ENCODE data around the gene SLC5A6. TPM values are rescaled to one million over a fixed set of nuclear protein-coding genes. Genes with fewer than 3 reads are reported as not detected.
A peak's percentile ranks its signal among the peaks of the same experiment; 100 is the strongest.

SLC5A6 gene
- total and polyA plus RNA-seq, 2 of the 8 experiments (the other 6 are each of a cell fraction or from before 2014, with no cell fraction given), result 118 to 183 TPM

- Histone ChIP-seq H3K9ac (replicated peaks in 1 of 4; ENCODE audit: extremely low read depth in 1 of 4, low read depth in 3 of 4, low read length in 3 of 4) (peak within 1 kb of the TSS; percentile 96 to 99 (median 97)), H3K4me3 (ENCODE audit: extremely low read depth in 1 of 4, insufficient read depth in 2 of 4, low read depth in 3 of 4, low read length in 4 of 4) (peak within 1 kb of the TSS; percentile 78 to 88 (median 82)), H3K79me2 (ENCODE audit: control insufficient read depth in 1 of 2, insufficient read depth in 2 of 2, low read length in 2 of 2) (peaks cover 7 to 29% of the 10 kb centered on the region in 2 experiments), H3K56ac (replicated peaks; ENCODE audit: insufficient read length, low read depth, low read length) (peak within 1 kb of the TSS; percentile 93), H3K79me1 (ENCODE audit: low read depth, low read length) (peaks cover 3% of the 10 kb centered on the region; the same call in 1 of the 2 replicates), H3K4me2 (ENCODE audit: insufficient read depth in 1 of 2, low read depth in 2 of 2, low read length in 2 of 2) (peak within 1 kb of the TSS; percentile 86 to 96), H3K23me2 (ENCODE audit: low read depth, low read length) (peaks cover 9% of the 10 kb centered on the region), H3K23ac (ENCODE audit: insufficient read length) (no peak within 1 kb of the TSS), H2BK120ac (replicated peaks; ENCODE audit: low read depth, low read length) (no peak within 1 kb of the TSS), H4K20me1 (replicated peaks in 1 of 2; ENCODE audit: control insufficient read depth in 1 of 2, insufficient read depth in 2 of 2, low read length in 2 of 2) (peaks cover 0 to 2% of the 10 kb centered on the region in 2 experiments), H4K8ac (ENCODE audit: extremely low read depth, insufficient read depth, low read length) (peak within 1 kb of the TSS; percentile 100), H4K5ac (ENCODE audit: insufficient read length, low read depth, low read length) (peak within 1 kb of the TSS; percentile 79), H2BK15ac (ENCODE audit: low read length) (no peak within 1 kb of the TSS), H3K9me3 (ENCODE audit: insufficient read depth in 2 of 2, low read depth in 1 of 2, low read length in 1 of 2) (no peaks in the 10 kb centered on the region), H4K91ac (replicated peaks; ENCODE audit: insufficient read length, low read length) (peak within 1 kb of the TSS; percentile 96), H3K4me1 (replicated peaks in 1 of 4; ENCODE audit: control insufficient read depth in 3 of 4, insufficient read depth in 4 of 4, low read length in 3 of 4) (peaks cover 0 to 9% (median 5%) of the 10 kb centered on the region in 4 experiments; a peak in 6 of 7 replicates), H2BK20ac (ENCODE audit: low read length) (0 out of 2 replicates have a peak within 1 kb of the TSS, but pooled peaks have one; percentile 72), H3K18ac (ENCODE audit: extremely low read depth, low read length) (peak within 1 kb of the TSS; percentile 39), H3K27ac (ENCODE audit: low read depth, low read length) (peak within 1 kb of the TSS; percentile 95), H3K4ac (replicated peaks; ENCODE audit: insufficient read length, low read depth, low read length) (peak within 1 kb of the TSS; percentile 96), H2BK5ac (ENCODE audit: low read depth, low read length) (peak within 1 kb of the TSS; percentile 96), H3K36me3 (ENCODE audit: control insufficient read depth in 2 of 4, insufficient read depth in 4 of 4, low read length in 3 of 4) (peaks cover 23 to 59% (median 37%) of the 10 kb centered on the region in 4 experiments), H3K14ac (ENCODE audit: insufficient read length) (no peak within 1 kb of the TSS), H2AFZ (ENCODE audit: low read length) (no peak within 1 kb of the TSS), H3K27me3 (replicated peaks in 1 of 4; ENCODE audit: control insufficient read depth in 3 of 4, extremely low read depth in 1 of 4, insufficient read depth in 3 of 4, low read length in 3 of 4) (no peaks in the 10 kb centered on the region), H2BK12ac (ENCODE audit: low read depth, low read length) (peak within 1 kb of the TSS; percentile 99; the same call in 1 of the 2 replicates), H2AK5ac (ENCODE audit: low read depth, low read length) (peak within 1 kb of the TSS; percentile 97; the same call in 1 of the 2 replicates)
- no peak for FAIRE-seq
- CTCF ChIA-PET (ENCODE audit: partially characterized antibody), result interaction anchor here (0.6 to 1.8 kb wide), 7 partner anchors 48 to 136 kb away, joined by 3 to 5 read pairs (median 4); no protein-coding TSS in a partner anchor
- WGBS, 2 experiments (ENCODE audit: extremely low coverage in 1 of 2, insufficient coverage in 1 of 2, insufficient read length in 1 of 2, insufficient replicate concordance in 2 of 2, low coverage in 1 of 2, low lambda C conversion rate in 2 of 2, missing lambda C conversion rate in 1 of 2), result 3% methylated on average over 62 of the region's 72 CpGs; no CpG with 5 or more reads in 1 of the 2 experiments
- POLR2A ChIA-PET (ENCODE audit: partially characterized antibody), result interaction anchor here (0.5 to 29.6 kb wide), 33 partner anchors 9 to 262 kb away, joined by 3 to 835 read pairs (median 4); partner anchors contain the start of genes EMILIN1, GTF3C2, OST4 and PREB
- peak; percentile 73 to 91 for DNase-seq (ENCODE audit: low read depth in 1 of 2, low spot score in 2 of 2)
- peak; percentile 58; the same call in 1 of the 2 replicates for TF ChIP-seq GTF2F1 (IDR thresholded peaks at IDR 0.05; ENCODE audit: borderline replicate concordance, low read depth, low read length)
- no peak for TF ChIP-seq TCF12 (IDR thresholded peaks at IDR 0.05; ENCODE audit: low read depth, low read length)
- no peak for TF ChIP-seq HDAC6 (IDR thresholded peaks at IDR 0.05; ENCODE audit: low read depth, low read length)
- 0 out of 2 replicates have a peak, but pooled peaks have one; percentile 1 for TF ChIP-seq SRF (IDR thresholded peaks at IDR 0.05; ENCODE audit: low read depth, low read length)
- no peak for TF ChIP-seq CEBPB (IDR thresholded peaks at IDR 0.05; ENCODE audit: low read depth, low read length)
- TF ChIP-seq CBX5 (IDR thresholded peaks at IDR 0.05; ENCODE audit: low read depth, low read length), result no peak
- TF ChIP-seq JUN (IDR thresholded peaks at IDR 0.05; ENCODE audit: low read depth, low read length), result 0 out of 2 replicates have a peak, but pooled peaks have one; percentile 63
- TF ChIP-seq SUZ12 (IDR thresholded peaks at IDR 0.05; ENCODE audit: low read length), result no peak
- TF ChIP-seq HDAC2 (IDR thresholded peaks at IDR 0.05; ENCODE audit: borderline replicate concordance in 1 of 2, low read depth in 2 of 2, low read length in 2 of 2), result peak in 1 of 2 experiments; percentile 2; a peak in 1 of 4 replicates
These were observed 5.4 kb upstream of the SLC5A6 start, which contains the start of gene CAD for GRCh38 chr2:27217173-27218121. TSS of gene CAD (plus strand) at chr2:27217369. CDS start at chr2:27217552, 183 bp downstream.
